ENCODE results near the gene BCL2L2. TPM values are rescaled to one million over a fixed set of nuclear protein-coding genes. Genes with fewer than 3 reads are reported as not detected.

Gene BCL2L2
- total and polyA plus RNA-seq, 10 of the 15 experiments (the other 5 are each of a cell fraction or from before 2014, with no cell fraction given), result 1.4 to 14.7 (median 7.1) TPM

GRCh38 chr14:23284654-23285529 lies 21.7 kb upstream of the BCL2L2 start (continued):
- 0 out of 2 replicates have a peak, but pooled peaks have one; percentile 36 for TF ChIP-seq TAF1 (IDR thresholded peaks at IDR 0.05; ENCODE audit: borderline replicate concordance, low read depth, low read length)

- ChIA-PET CTCF (interaction anchor here (1.2 to 3.8 kb wide), 8 partner anchors 11 to 217 kb away, joined by 5 to 36 read pairs (median 12); partner anchors contain the start of genes PABPN1 and PPP1R3E), POLR2A (interaction anchor here (0.5 to 4.6 kb wide), 8 partner anchors 9 to 193 kb away, joined by 3 to 40 read pairs (median 6); partner anchors contain the start of genes BCL2L2, PABPN1 and PPP1R3E), RAD21 (ENCODE audit: unreplicated experiment) (interaction anchor here (0.6 to 3.7 kb wide), 5 partner anchors 16 to 235 kb away, joined by 3 to 26 read pairs (median 4); partner anchors contain the start of genes ACIN1, C14orf119, PABPN1 and PPP1R3E), SMC1A (ENCODE audit: uncharacterized antibody, unreplicated experiment) (interaction anchor here (1.5 to 2.4 kb wide), 2 partner anchors 14 to 94 kb away, joined by 4 to 34 read pairs; partner anchors contain the start of gene PPP1R3E)
- in situ Hi-C loops (cut with MboI), result no loop called here
- peaks cover 0 to 3% of the 10 kb centered on the region in 2 experiments; a peak in 1 of 4 replicates for H3K36me3 ChIP-seq (ENCODE audit: control insufficient read depth in 2 of 2, insufficient read depth in 2 of 2, low read length in 1 of 2)
- H3K4me2 ChIP-seq (ENCODE audit: control insufficient read depth, insufficient read depth), result peak overlapping the region; percentile 85; the same call in 1 of the 2 replicates
- FAIRE-seq, result no peak
- H3K27me3 ChIP-seq (replicated peaks in 1 of 2; ENCODE audit: control insufficient read depth in 2 of 2, insufficient read depth in 2 of 2, low read length in 1 of 2), result no peaks in the 10 kb centered on the region
- DNase-seq (ENCODE audit: low read depth, low spot score), result no peak
- peak overlapping the region; percentile 84 for H3K27ac ChIP-seq (ENCODE audit: control insufficient read depth, insufficient read depth)
- H3K4me1 ChIP-seq (ENCODE audit: control insufficient read depth, insufficient read depth, low read length), result peaks cover 6% of the 10 kb centered on the region; the same call in 1 of the 2 replicates
- intact Hi-C loops (cut with micrococcal nuclease; ENCODE audit: unreplicated experiment), result loop anchor here (1.0 kb wide), 1 partner anchor 9 kb away; no protein-coding TSS in a partner anchor
- peak overlapping the region; percentile 68 for H3K9ac ChIP-seq (ENCODE audit: control insufficient read depth, insufficient read depth, low read length)
- no peaks in the 10 kb centered on the region for H3K9me3 ChIP-seq (replicated peaks; ENCODE audit: control insufficient read depth, insufficient read depth, low read length)
- peak overlapping the region; percentile 84 for H3K4me3 ChIP-seq
- peak overlapping the region; percentile 82 for H2AFZ ChIP-seq (ENCODE audit: control insufficient read depth, low read depth, low read length)
- BruUV-seq (replicated peaks), result no TSS peak
- peaks cover 26% of the 10 kb centered on the region for H3K79me2 ChIP-seq (ENCODE audit: control insufficient read depth, insufficient read depth, low read length)
- peak; percentile 61 for ATAC-seq
- 1% methylated on average over 17 of the region's 22 CpGs for WGBS (ENCODE audit: insufficient coverage, insufficient replicate concordance, low lambda C conversion rate, missing lambda C conversion rate)
- H4K20me1 ChIP-seq (ENCODE audit: control insufficient read depth, insufficient read depth), result no peaks in the 10 kb centered on the region
- TF ChIP-seq TARDBP (IDR thresholded peaks at IDR 0.05; ENCODE audit: borderline replicate concordance) (no peak), CBX5 (IDR thresholded peaks at IDR 0.05; ENCODE audit: low read depth) (no peak), MYB (IDR thresholded peaks at IDR 0.05; ENCODE audit: borderline replicate concordance, low read depth, low read length) (no peak), SPI1 (IDR thresholded peaks at IDR 0.05; ENCODE audit: borderline replicate concordance, insufficient read depth, low read depth, low read length) (peak; percentile 35; the same call in 1 of the 2 replicates), NFXL1 (IDR thresholded peaks at IDR 0.05; ENCODE audit: borderline replicate concordance) (no peak), TCF7 (IDR thresholded peaks at IDR 0.05; ENCODE audit: borderline replicate concordance) (no peak), PML (IDR thresholded peaks at IDR 0.05; ENCODE audit: low read length) (no peak), EZH2 (IDR thresholded peaks at IDR 0.05; ENCODE audit: borderline replicate concordance, control insufficient read depth, low read depth, low read length) (no peak), SIX5 (IDR thresholded peaks at IDR 0.05; ENCODE audit: low read depth, low read length, severe bottlenecking) (no peak), SMAD1 (IDR thresholded peaks at IDR 0.05; ENCODE audit: low read depth, partially characterized antibody) (no peak), ZNF274 (IDR thresholded peaks at IDR 0.05; ENCODE audit: insufficient read depth, insufficient read length) (no peak), HDAC2 (IDR thresholded peaks at IDR 0.05) (no peak), ZNF622 (IDR thresholded peaks at IDR 0.05) (no peak), USF2 (IDR thresholded peaks at IDR 0.05; ENCODE audit: borderline replicate concordance, low read depth, low read length) (no peak), TBL1XR1 (IDR thresholded peaks at IDR 0.05; ENCODE audit: low read depth, low read length) (no peak), MTA3 (IDR thresholded peaks at IDR 0.05; ENCODE audit: borderline replicate concordance, low read length) (no peak), NBN (IDR thresholded peaks at IDR 0.05) (0 out of 2 replicates have a peak, but pooled peaks have one; percentile 19)
- TF ChIP-seq, protein P1, sequence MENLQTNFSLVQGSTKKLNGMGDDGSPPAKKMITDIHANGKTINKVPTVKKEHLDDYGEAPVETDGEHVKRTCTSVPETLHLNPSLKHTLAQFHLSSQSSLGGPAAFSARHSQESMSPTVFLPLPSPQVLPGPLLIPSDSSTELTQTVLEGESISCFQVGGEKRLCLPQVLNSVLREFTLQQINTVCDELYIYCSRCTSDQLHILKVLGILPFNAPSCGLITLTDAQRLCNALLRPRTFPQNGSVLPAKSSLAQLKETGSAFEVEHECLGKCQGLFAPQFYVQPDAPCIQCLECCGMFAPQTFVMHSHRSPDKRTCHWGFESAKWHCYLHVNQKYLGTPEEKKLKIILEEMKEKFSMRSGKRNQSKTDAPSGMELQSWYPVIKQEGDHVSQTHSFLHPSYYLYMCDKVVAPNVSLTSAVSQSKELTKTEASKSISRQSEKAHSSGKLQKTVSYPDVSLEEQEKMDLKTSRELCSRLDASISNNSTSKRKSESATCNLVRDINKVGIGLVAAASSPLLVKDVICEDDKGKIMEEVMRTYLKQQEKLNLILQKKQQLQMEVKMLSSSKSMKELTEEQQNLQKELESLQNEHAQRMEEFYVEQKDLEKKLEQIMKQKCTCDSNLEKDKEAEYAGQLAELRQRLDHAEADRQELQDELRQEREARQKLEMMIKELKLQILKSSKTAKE (IDR thresholded peaks at IDR 0.05; ENCODE audit: low read depth, poor library complexity, severe bottlenecking), result no peak
These were observed 21.1 kb upstream of the BCL2L2 start for GRCh38 chr14:23285530-23286019.

Data from GM12878 (cell line).